Gastroesophageal sphincter (tissue), 4 donors: Measurements from ENCODE around the gene TIGAR. TPM values are rescaled to one million over a fixed set of nuclear protein-coding genes. Genes with fewer than 3 reads are reported as not detected.

Experiments
- ATAC-seq: fragments of 150-250 bp; one replicate; pipeline ENCODE4 v1.9.1; 2016; ENCODE audit warnings: mild to moderate bottlenecking, moderate library complexity
- H3K27ac ChIP-seq, 4 donors: fragments of 200-600 bp; sonication (generic) in 3 of 4; 1 replicate in 3 of 4; 2 replicates in 1 of 4; pipeline ENCODE4 v1.5.1; 2016 to 2019
- H3K27me3 ChIP-seq: fragments of 200-600 bp; sonication (generic); one replicate; pipeline ENCODE4 v1.5.1; 2019
- H3K36me3 ChIP-seq, 2 donors: fragments of 200-600 bp; sonication (generic); one replicate each; pipeline ENCODE4 v1.5.1; 2019; ENCODE audit warnings: control low read depth in 1 of 2
- H3K4me1 ChIP-seq, 3 donors: fragments of 200-600 bp; sonication (generic); 1 replicate in 2 of 3; 2 replicates in 1 of 3; pipeline ENCODE4 v1.5.1; 2016 to 2019; ENCODE audit warnings: control low read depth in 2 of 3
- H3K4me3 ChIP-seq, 2 donors: fragments of 200-600 bp; sonication (generic); one replicate each; pipeline ENCODE4 v1.5.1; 2019; ENCODE audit warnings: mild to moderate bottlenecking in 1 of 2, moderate library complexity in 1 of 2
- H3K9me3 ChIP-seq, 3 donors: fragments of 200-600 bp; sonication (generic); one replicate each; pipeline ENCODE4 v1.5.1; 2017 to 2019; ENCODE audit warnings: control low read depth in 2 of 3
- EP300 ChIP-seq: sonication (generic); formaldehyde crosslinking; IDR thresholded peaks from one replicate; pipeline ENCODE4 v1.6.1; 2017; ENCODE audit warnings: antibody characterized with exemption, mild to moderate bottlenecking
- POLR2A ChIP-seq, 2 donors: fragments of 450-650 bp; IDR thresholded peaks; one replicate each; pipeline ENCODE4 v1.6.1; 2017; ENCODE audit warnings: antibody characterized with exemption in 2 of 2, mild to moderate bottlenecking in 2 of 2, moderate library complexity in 1 of 2
- POLR2AphosphoS5 ChIP-seq: sonication (generic); formaldehyde crosslinking; IDR thresholded peaks from one replicate; pipeline ENCODE4 v1.6.1; 2017; ENCODE audit warnings: antibody characterized with exemption
- WGBS, 2 donors: methylation state at CpG; one replicate each; pipeline ENCODE4 v1.1.5; 2018; ENCODE audit warnings: low coverage in 1 of 2; 5-methylcytosine and 5-hydroxymethylcytosine counted together
- total RNA-seq, 4 donors: library from RNA; depleted of rRNA; stranded (reverse); fragments of >200 nt; gene quantifications; one replicate each; pipeline ENCODE4 v1.1.0, GENCODE V29; 2016
- TF ChIP-seq, protein P1 (sequence below), 4 experiments: fragments of 200-600 bp in 2 of 4; fragments of 450-650 bp in 2 of 4; sonication (generic) in 1 of 4; IDR thresholded peaks; one replicate each; pipeline ENCODE4 v1.5.1; 2017 to 2019; ENCODE audit warnings: antibody characterized with exemption in 4 of 4, mild to moderate bottlenecking in 2 of 4, moderate library complexity in 2 of 4

TIGAR gene
- total RNA-seq, 4 donors from 2014 or later = 4.6 to 10.5 (median 8.5) TPM

DNA sequence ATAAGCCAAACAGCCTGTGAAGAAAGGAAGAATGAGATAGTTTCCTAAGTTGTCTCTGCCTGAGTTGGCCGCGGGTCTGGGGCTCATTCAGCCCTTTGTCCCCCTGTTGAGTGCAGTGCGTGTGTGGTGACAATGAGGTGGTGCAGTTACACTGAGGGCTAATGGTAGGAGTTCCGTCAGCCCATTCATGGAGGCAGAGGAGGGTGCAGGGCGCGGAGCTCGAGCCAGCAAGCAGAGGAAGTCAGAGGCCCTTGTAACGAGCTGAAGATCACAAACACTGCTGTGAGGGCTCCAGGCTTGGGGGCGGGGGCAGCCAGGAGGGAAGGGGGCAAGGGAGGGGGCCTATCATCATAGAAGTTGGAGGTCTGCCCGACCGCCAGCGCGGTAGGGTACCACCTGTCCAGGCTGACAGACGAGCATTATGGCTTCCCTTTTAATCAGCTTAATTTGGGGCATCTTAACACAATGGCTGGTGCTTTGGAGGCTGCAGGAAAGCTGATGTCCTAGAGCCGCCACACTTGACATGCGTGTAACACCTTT is 27.0 kb upstream of the TIGAR start:
- no peaks in the 10 kb centered on the region for H3K27me3 ChIP-seq
- TF ChIP-seq POLR2AphosphoS5 = peak; percentile 12
- TF ChIP-seq EP300 = no peak
- TF ChIP-seq, protein P1, sequence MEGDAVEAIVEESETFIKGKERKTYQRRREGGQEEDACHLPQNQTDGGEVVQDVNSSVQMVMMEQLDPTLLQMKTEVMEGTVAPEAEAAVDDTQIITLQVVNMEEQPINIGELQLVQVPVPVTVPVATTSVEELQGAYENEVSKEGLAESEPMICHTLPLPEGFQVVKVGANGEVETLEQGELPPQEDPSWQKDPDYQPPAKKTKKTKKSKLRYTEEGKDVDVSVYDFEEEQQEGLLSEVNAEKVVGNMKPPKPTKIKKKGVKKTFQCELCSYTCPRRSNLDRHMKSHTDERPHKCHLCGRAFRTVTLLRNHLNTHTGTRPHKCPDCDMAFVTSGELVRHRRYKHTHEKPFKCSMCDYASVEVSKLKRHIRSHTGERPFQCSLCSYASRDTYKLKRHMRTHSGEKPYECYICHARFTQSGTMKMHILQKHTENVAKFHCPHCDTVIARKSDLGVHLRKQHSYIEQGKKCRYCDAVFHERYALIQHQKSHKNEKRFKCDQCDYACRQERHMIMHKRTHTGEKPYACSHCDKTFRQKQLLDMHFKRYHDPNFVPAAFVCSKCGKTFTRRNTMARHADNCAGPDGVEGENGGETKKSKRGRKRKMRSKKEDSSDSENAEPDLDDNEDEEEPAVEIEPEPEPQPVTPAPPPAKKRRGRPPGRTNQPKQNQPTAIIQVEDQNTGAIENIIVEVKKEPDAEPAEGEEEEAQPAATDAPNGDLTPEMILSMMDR (IDR thresholded peaks at IDR 0.05) = no peak
- H3K27ac ChIP-seq = peak overlapping the region in 3 of 4 donors; percentile 22 to 62 (median 61)
- no peak for ATAC-seq
- WGBS, 2 donors = 94% methylated on average over 3 of the region's 16 CpGs; no CpG with 5 or more reads in 1 of the 2 donors
- H3K36me3 ChIP-seq = peaks cover 0 to 61% of the 10 kb centered on the region in 2 donors
- peaks cover 0 to 76% (median 21%) of the 10 kb centered on the region in 3 donors for H3K4me1 ChIP-seq
- no peak overlapping the region for H3K4me3 ChIP-seq
- no peaks in the 10 kb centered on the region for H3K9me3 ChIP-seq

DNA sequence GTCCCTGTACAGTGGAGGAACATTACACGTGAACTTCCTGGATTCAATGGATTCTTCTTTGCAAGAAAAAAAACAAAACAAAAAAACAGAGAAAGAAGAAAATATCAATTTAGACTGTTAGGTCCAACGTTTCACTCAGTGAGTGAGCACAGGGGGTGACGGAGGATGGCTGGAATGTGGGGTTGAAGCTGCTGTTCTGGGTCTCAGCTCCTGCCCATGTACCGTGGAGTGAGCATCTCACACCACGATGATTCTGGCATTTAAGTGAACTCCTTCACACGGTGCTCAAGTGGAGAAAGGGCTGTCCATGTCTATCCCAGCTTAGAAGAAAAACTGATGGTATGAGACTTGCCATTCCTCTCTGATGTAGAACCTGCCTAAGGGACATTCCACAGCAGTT is 24.3 kb upstream of the TIGAR start:
- no peaks in the 10 kb centered on the region for H3K9me3 ChIP-seq
- H3K27me3 ChIP-seq = no peaks in the 10 kb centered on the region
- H3K4me1 ChIP-seq = peaks cover 0 to 63% (median 10%) of the 10 kb centered on the region in 3 donors
- no peak for ATAC-seq
- whole genome bisulfite sequencing, 2 donors = 37% methylated on average over 5 to 6 of the region's 6 CpGs
- peak overlapping the region in 1 of 4 donors; percentile 28 for H3K27ac ChIP-seq
- no peak overlapping the region for H3K4me3 ChIP-seq
- H3K36me3 ChIP-seq = peaks cover 2 to 68% of the 10 kb centered on the region in 2 donors
- TF ChIP-seq, protein P1 (IDR thresholded peaks at IDR 0.05) = no peak
- no peak for TF ChIP-seq POLR2A (IDR thresholded peaks at IDR 0.05)
- TF ChIP-seq EP300 = no peak
- no peak for TF ChIP-seq POLR2AphosphoS5

DNA sequence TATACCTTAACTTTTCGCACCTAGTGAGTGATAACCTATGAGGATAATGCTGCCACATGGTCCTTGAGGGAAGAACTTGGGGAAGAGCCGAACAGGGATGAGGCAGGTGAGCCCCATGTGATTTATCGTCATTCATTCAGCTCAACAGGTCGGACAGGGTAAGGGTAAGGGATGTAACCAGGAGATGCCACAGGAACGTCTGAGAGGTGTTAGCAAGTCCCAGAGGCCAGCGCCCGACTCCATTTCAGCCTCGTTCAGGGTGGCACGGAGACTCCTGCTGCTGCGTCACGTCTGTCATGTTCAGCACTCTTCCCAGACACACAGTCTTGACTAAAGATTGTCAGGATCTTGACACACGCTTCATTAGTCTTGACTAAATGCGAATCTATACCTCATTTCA is 23.4 kb upstream of the TIGAR start:
- no peak overlapping the region for H3K4me3 ChIP-seq
- WGBS, 2 donors = 81 to 88% methylated on average over 6 to 11 of the region's 13 CpGs
- H3K4me1 ChIP-seq = peaks cover 0 to 63% (median 9%) of the 10 kb centered on the region in 3 donors
- no peak for TF ChIP-seq POLR2AphosphoS5
- no peak for TF ChIP-seq POLR2A (IDR thresholded peaks at IDR 0.05)
- TF ChIP-seq EP300 = no peak
- TF ChIP-seq, protein P1 (IDR thresholded peaks at IDR 0.05) = no peak
- no peak overlapping the region for H3K27ac ChIP-seq
- no peaks in the 10 kb centered on the region for H3K27me3 ChIP-seq
- H3K9me3 ChIP-seq = no peaks in the 10 kb centered on the region
- ATAC-seq = no peak
- peaks cover 2 to 76% of the 10 kb centered on the region in 2 donors for H3K36me3 ChIP-seq

DNA sequence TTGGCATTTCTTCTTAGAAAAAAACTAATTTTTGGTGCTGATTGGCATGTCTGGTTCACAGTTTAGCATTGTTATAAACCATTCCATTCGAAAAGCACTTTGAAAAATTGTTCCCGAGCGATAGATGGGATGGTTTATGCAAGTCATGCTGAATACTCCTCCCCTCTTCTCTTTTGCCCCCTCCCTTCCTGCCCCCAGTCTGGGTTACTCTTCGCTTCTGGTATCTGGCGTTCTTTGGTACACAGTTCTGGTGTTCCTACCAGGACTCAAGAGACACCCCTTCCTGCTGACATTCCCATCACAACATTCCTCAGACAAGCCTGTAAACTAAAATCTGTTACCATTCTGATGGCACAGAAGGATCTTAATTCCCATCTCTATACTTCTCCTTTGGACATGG is 20.1 kb upstream of the TIGAR start:
- TF ChIP-seq POLR2A (IDR thresholded peaks at IDR 0.05) (no peak), EP300 (no peak), POLR2AphosphoS5 (no peak)
- TF ChIP-seq, protein P1 (IDR thresholded peaks at IDR 0.05) = no peak
- ATAC-seq = no peak
- WGBS, 2 donors = 62 to 76% methylated on average over 3 to 4 of the region's 5 CpGs
- H3K27me3 ChIP-seq = no peaks in the 10 kb centered on the region
- peak overlapping the region in 1 of 4 donors; percentile 53 for H3K27ac ChIP-seq
- H3K4me3 ChIP-seq = no peak overlapping the region
- no peaks in the 10 kb centered on the region for H3K9me3 ChIP-seq
- H3K36me3 ChIP-seq = peaks cover 2 to 73% of the 10 kb centered on the region in 2 donors
- H3K4me1 ChIP-seq = peaks cover 0 to 59% (median 4%) of the 10 kb centered on the region in 3 donors

DNA sequence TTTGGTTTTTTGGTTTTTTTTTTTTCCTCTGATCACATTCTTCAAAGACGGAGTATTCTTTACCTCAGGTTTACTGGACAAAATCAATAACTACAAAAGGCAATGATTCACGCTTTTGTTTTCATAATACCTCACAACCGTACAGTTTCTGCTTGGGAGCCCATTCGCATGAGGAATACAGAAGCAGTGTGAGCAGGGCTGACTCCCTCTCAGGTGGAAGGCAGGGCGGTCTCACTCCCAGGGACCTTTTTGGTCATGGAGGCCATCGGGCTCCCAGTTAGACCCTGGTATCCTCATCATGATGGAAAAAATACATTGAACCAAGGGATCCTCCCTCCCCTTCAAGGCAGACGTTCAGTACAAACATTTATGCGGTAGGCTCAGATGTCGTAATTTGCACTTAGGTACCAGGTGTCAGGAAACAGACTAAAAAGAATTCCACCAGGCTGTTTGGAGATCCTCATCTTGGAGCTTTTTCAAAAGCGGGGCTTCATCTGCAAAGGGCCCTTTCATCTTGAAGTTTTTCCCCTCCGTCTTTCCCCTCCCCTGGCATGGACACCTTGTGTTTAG is 19.0 kb upstream of the TIGAR start:
- no peak for ATAC-seq
- Histone ChIP-seq H3K27ac (peak overlapping the region in 2 of 4 donors; percentile 56 to 61), H3K4me1 (peaks cover 0 to 50% (median 4%) of the 10 kb centered on the region in 3 donors), H3K36me3 (peaks cover 2 to 67% of the 10 kb centered on the region in 2 donors), H3K27me3 (no peaks in the 10 kb centered on the region), H3K4me3 (no peak overlapping the region), H3K9me3 (no peaks in the 10 kb centered on the region)
- TF ChIP-seq, protein P1 (IDR thresholded peaks at IDR 0.05) = no peak
- TF ChIP-seq POLR2AphosphoS5 = no peak
- no peak for TF ChIP-seq EP300
- no peak for TF ChIP-seq POLR2A (IDR thresholded peaks at IDR 0.05)
- 80 to 90% methylated on average over 3 to 8 of the region's 11 CpGs for WGBS, 2 donors
